OCI-LY3 (cell line): ENCODE results near the gene SHANK2.

Experiments used
- H2AFZ ChIP-seq: fragments of 200-600, 300-600 bp; shearing (Covaris generic); 2 replicates; pipeline ENCODE4 v1.6.0; 2014; ENCODE audit warnings: antibody characterized with exemption, low read depth, low read length
- H3K27ac ChIP-seq: fragments of 200-600, 300-600 bp; sonication (generic); 2 replicates; pipeline ENCODE4 v1.5.1; 2014; ENCODE audit warnings: mild to moderate bottlenecking, low read length, moderate library complexity, mixed read lengths
- H3K27me3 ChIP-seq: fragments of 200-600, 300-600 bp; sonication (generic); 2 replicates; pipeline ENCODE4 v1.6.1; 2014; ENCODE audit warnings: low read depth, low read length, mixed read lengths
- H3K36me3 ChIP-seq: fragments of 200-600, 300-600 bp; sonication (generic); replicated peaks from 2 replicates; pipeline ENCODE3; 2014; ENCODE audit warnings: low read depth, low read length, mixed read lengths
- H3K4me1 ChIP-seq: fragments of 300-600, 200-600 bp; sonication (generic); 2 replicates; pipeline ENCODE4 v1.6.1; 2014; ENCODE audit warnings: low read length, mixed read lengths
- H3K4me2 ChIP-seq: fragments of 200-600, 300-600 bp; sonication (generic); 2 replicates; pipeline ENCODE4 v1.6.1; 2014; ENCODE audit warnings: low read length, mixed read lengths
- H3K4me3 ChIP-seq: fragments of 300-600, 200-600 bp; sonication (generic); 2 replicates; pipeline ENCODE4 v1.5.1; 2014; ENCODE audit warnings: antibody characterized with exemption, mild to moderate bottlenecking, low read length, moderate library complexity
- H3K79me2 ChIP-seq: fragments of 300-600, 200-600 bp; shearing (Covaris generic); 2 replicates; pipeline ENCODE4 v1.6.1; 2014; ENCODE audit warnings: mild to moderate bottlenecking, low read length, mixed read lengths
- H3K9ac ChIP-seq: fragments of 300-600, 200-600 bp; shearing (Covaris generic); 2 replicates; pipeline ENCODE4 v1.6.0; 2014; ENCODE audit warnings: mild to moderate bottlenecking, low read length, moderate library complexity
- H3K9me3 ChIP-seq: fragments of 200-600, 300-600 bp; shearing (Covaris generic); 2 replicates; pipeline ENCODE4 v1.6.1; 2014; ENCODE audit warnings: low read length, mixed read lengths; ENCODE audit not compliant: insufficient read depth
- H4K20me1 ChIP-seq: fragments of 200-600, 300-600 bp; sonication (generic); 2 replicates; pipeline ENCODE4 v1.6.1; 2016; ENCODE audit warnings: low read length, mixed read lengths; ENCODE audit not compliant: insufficient read depth
- EZH2phosphoT487 ChIP-seq: fragments of 200-600 bp; shearing (Covaris generic); IDR thresholded peaks from 2 replicates; pipeline ENCODE4 v1.6.1; 2018; ENCODE audit warnings: antibody characterized with exemption, mixed run types, low read depth
- TF ChIP-seq, protein P1 (sequence below): fragments of 200-600, 300-600 bp; sonication (generic); IDR thresholded peaks from 2 replicates; pipeline ENCODE4 v1.5.1; 2014; ENCODE audit warnings: antibody characterized with exemption, low read length, low read depth

Gene SHANK2

DNA sequence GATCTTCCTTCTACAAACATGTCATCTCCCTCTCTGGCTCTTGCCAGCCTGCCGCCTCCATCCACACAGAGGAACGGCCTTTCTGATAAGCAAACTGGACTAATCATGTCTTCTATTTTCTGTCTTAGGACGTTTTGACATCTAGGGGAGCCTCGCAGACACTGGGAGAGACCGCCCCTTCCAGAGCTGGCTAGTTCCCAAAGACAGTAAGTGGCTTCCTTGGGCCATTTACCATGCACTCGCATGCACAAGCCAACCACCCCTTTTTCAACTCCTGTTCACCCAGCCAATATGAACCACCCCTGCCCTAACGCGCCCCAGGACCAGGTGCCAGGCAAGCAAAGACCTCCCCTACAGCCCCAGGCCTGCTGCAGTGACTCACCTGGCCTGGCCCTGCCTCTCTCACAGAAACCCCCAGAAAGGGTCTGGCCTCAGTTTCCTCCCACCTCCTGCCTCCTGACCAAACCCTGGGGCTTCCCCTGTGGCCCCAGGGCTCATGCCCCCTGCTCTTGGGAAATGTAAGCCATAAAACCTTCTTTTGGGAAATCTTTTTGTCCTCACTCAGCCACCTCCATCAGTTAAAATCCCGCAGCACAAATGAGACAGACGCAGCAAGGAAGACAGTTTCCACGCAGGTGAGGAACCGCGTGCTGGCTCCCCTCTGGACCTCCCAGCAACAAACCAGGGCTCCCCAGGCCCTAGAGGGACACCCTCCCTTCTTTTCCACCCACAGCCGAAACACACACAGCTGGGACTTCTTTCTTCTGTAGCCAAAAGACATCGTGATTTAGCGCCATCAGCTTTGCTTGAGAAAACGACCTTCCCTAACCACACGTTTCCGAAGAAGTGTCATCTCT, 38.5 kb downstream of the SHANK2 start:
- no peaks in the 10 kb centered on the region for H4K20me1 ChIP-seq
- H3K4me3 ChIP-seq: no peak overlapping the region
- H3K36me3 ChIP-seq: no peaks in the 10 kb centered on the region
- no peak overlapping the region for H3K9ac ChIP-seq
- no peak overlapping the region for H2AFZ ChIP-seq
- H3K79me2 ChIP-seq: no peaks in the 10 kb centered on the region
- no peak overlapping the region for H3K27ac ChIP-seq
- 0 out of 2 replicates have a peak, but pooled peaks cover 4% of the 10 kb centered on the region for H3K27me3 ChIP-seq
- no peaks in the 10 kb centered on the region for H3K4me1 ChIP-seq
- no peak overlapping the region for H3K4me2 ChIP-seq
- TF ChIP-seq, protein P1, sequence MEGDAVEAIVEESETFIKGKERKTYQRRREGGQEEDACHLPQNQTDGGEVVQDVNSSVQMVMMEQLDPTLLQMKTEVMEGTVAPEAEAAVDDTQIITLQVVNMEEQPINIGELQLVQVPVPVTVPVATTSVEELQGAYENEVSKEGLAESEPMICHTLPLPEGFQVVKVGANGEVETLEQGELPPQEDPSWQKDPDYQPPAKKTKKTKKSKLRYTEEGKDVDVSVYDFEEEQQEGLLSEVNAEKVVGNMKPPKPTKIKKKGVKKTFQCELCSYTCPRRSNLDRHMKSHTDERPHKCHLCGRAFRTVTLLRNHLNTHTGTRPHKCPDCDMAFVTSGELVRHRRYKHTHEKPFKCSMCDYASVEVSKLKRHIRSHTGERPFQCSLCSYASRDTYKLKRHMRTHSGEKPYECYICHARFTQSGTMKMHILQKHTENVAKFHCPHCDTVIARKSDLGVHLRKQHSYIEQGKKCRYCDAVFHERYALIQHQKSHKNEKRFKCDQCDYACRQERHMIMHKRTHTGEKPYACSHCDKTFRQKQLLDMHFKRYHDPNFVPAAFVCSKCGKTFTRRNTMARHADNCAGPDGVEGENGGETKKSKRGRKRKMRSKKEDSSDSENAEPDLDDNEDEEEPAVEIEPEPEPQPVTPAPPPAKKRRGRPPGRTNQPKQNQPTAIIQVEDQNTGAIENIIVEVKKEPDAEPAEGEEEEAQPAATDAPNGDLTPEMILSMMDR: no peak
- no peak for TF ChIP-seq EZH2phosphoT487
- 0 out of 2 replicates have a peak, but pooled peaks cover 1% of the 10 kb centered on the region for H3K9me3 ChIP-seq

DNA sequence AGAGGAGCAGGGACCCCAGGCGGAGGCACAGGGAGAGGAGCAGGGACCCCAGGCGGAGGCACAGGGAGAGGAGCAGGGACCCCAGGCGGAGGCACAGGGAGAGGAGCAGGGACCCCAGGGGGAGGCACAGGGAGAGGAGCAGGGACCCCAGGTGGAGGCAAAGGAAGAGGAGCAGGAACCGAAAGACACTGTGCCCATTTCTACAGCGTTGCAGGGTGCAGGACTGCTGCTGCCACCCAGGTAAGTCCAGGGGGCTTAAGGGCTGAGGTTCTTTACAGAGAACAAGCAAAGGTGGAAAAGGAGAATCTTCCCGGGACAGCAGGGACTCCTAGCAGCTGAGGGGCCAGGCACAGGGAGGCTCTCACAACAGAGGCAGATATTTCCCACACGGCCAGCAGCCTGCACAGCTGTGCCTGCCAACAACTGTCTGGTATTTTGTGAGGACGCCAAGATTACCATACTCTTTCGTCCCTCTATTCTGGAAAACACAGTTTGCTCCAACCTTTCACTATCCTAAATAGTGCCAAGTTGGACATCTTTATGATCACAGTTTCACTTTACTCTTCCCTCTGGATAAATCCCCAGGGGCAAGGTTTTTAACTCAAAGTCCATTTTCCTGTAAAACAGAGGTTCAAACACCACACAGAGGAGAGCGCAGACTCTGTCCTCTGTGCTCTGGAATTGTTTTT, 39.4 kb downstream of the SHANK2 start:
- no peak for TF ChIP-seq EZH2phosphoT487
- TF ChIP-seq, protein P1: no peak
- H3K9ac ChIP-seq: no peak overlapping the region
- H3K9me3 ChIP-seq: no peaks in the 10 kb centered on the region
- H3K79me2 ChIP-seq: no peaks in the 10 kb centered on the region
- 0 out of 2 replicates have a peak, but pooled peaks cover 4% of the 10 kb centered on the region for H3K27me3 ChIP-seq
- no peaks in the 10 kb centered on the region for H3K4me1 ChIP-seq
- H3K4me2 ChIP-seq: no peak overlapping the region
- no peak overlapping the region for H3K27ac ChIP-seq
- no peaks in the 10 kb centered on the region for H4K20me1 ChIP-seq
- H2AFZ ChIP-seq: no peak overlapping the region
- H3K4me3 ChIP-seq: no peak overlapping the region
- H3K36me3 ChIP-seq: no peaks in the 10 kb centered on the region

DNA sequence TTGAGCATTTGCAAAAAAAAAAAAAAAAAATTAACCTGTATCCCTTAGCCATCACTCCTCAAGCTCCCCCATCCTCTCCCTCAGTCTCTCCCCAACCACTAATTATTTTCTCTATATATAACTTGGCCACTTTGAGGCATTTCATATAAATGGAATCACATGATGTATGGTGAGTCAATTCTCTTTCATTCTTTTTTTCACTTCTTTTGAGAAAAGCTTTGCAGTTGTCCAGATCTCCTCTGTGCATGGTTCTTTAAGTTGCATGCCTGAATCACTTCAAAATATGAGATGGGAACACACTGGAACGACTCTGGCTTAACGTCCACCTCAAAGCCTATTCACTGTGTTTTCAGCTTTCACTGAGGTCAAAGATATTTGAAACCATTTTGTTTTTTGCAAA, 40.7 kb downstream of the SHANK2 start:
- Histone ChIP-seq H3K4me1 (no peaks in the 10 kb centered on the region), H3K79me2 (no peaks in the 10 kb centered on the region), H3K9ac (no peak overlapping the region), H3K27ac (no peak overlapping the region), H2AFZ (no peak overlapping the region), H4K20me1 (no peaks in the 10 kb centered on the region), H3K4me3 (no peak overlapping the region), H3K36me3 (no peaks in the 10 kb centered on the region), H3K9me3 (no peaks in the 10 kb centered on the region), H3K27me3 (0 out of 2 replicates have a peak, but pooled peaks cover 4% of the 10 kb centered on the region), H3K4me2 (no peak overlapping the region)
- TF ChIP-seq EZH2phosphoT487: no peak

DNA sequence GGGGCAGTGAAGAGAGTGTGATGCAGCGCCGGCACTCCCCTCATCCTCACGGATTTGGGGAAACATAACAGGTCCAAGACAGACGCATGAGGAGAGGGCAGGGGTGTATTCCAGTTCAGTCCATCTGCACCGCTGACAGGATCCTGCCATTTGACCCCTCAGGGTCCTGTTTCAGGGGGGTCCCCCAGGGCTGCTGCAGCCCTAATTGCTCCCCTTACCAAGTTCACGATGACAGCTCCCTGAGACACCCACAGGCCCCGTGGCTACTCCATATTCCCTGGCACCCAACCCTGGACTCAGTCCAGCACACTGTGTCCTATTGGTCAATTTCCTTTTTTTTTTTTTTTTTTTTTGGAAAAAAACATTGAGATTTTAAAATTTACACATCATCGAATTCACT, 41.5 kb downstream of the SHANK2 start:
- Histone ChIP-seq H3K9me3 (no peaks in the 10 kb centered on the region), H2AFZ (no peak overlapping the region), H3K27ac (no peak overlapping the region), H3K4me1 (no peaks in the 10 kb centered on the region), H3K79me2 (no peaks in the 10 kb centered on the region), H3K4me3 (no peak overlapping the region), H3K27me3 (0 out of 2 replicates have a peak, but pooled peaks cover 4% of the 10 kb centered on the region), H3K36me3 (no peaks in the 10 kb centered on the region), H3K9ac (no peak overlapping the region), H4K20me1 (no peaks in the 10 kb centered on the region), H3K4me2 (no peak overlapping the region)
- TF ChIP-seq EZH2phosphoT487: no peak
- TF ChIP-seq, protein P1: no peak
